Keratinocyte (primary cell): ENCODE results near the gene SLC25A40. TPM values are rescaled to one million over a fixed set of nuclear protein-coding genes. Genes with fewer than 3 reads are reported as not detected.

Experiments used
- DNase-seq: peaks from one replicate; pipeline ENCODE4 v3.0.0-alpha.2; 2011; ENCODE audit warnings: low read depth, missing footprints, low spot score
- FAIRE-seq: peaks from 2 replicates; lab custom pipeline; 2011; peaks lifted over from hg19 to GRCh38; lab: Jason Lieb, UNC
- H2AFZ ChIP-seq: 2 replicates; pipeline ENCODE4 v1.6.0; 2012; ENCODE audit warnings: low read length, control low read depth, inconsistent platforms; ENCODE audit not compliant: control insufficient read depth
- H3K27ac ChIP-seq: 2 replicates; pipeline ENCODE4 v1.5.1; 2011; ENCODE audit warnings: low read length; ENCODE audit not compliant: control insufficient read depth, insufficient read depth
- H3K27me3 ChIP-seq: 3 replicates; pipeline ENCODE4 v1.6.0; 2011; ENCODE audit warnings: low read length; ENCODE audit not compliant: control insufficient read depth, insufficient read depth; ENCODE audit errors: extremely low read depth
- H3K36me3 ChIP-seq, 2 experiments: 2 replicates in 1 of 2; 3 replicates in 1 of 2; pipeline ENCODE4 v1.5.1; 2011; ENCODE audit warnings: low read length in 2 of 2, mild to moderate bottlenecking in 1 of 2; ENCODE audit not compliant: control insufficient read depth in 2 of 2, insufficient read depth in 2 of 2; ENCODE audit errors: extremely low read depth in 1 of 2
- H3K4me1 ChIP-seq: 3 replicates; pipeline ENCODE4 v1.5.1; 2011; ENCODE audit warnings: low read length; ENCODE audit not compliant: control insufficient read depth, insufficient read depth; ENCODE audit errors: extremely low read depth
- H3K4me2 ChIP-seq: 3 replicates; pipeline ENCODE4 v1.6.0; 2011; ENCODE audit warnings: low read depth, low read length; ENCODE audit not compliant: control insufficient read depth, insufficient read depth; ENCODE audit errors: extremely low read depth
- H3K4me3 ChIP-seq, 3 experiments: fragments of 200-600 bp in 1 of 3; sonication (generic) in 1 of 3; 2 replicates in 2 of 3; 3 replicates in 1 of 3; pipeline ENCODE4 v1.5.1; 2011 to 2016; ENCODE audit warnings: low read length in 3 of 3, mild to moderate bottlenecking in 3 of 3, control low read depth in 2 of 3, inconsistent platforms in 1 of 3, low read depth in 1 of 3, mixed read lengths in 1 of 3, mixed run types in 1 of 3, moderate library complexity in 1 of 3; ENCODE audit not compliant: control insufficient read depth in 2 of 3, insufficient read depth in 2 of 3; ENCODE audit errors: extremely low read depth in 1 of 3
- H3K79me2 ChIP-seq: 2 replicates; pipeline ENCODE4 v1.6.0; 2012; ENCODE audit warnings: low read length; ENCODE audit not compliant: control insufficient read depth, insufficient read depth
- H3K9ac ChIP-seq: 3 replicates; pipeline ENCODE4 v1.6.0; 2011; ENCODE audit warnings: low read length; ENCODE audit not compliant: control insufficient read depth, insufficient read depth; ENCODE audit errors: extremely low read depth
- H3K9me1 ChIP-seq: 3 replicates; pipeline ENCODE4 v1.6.0; 2011; ENCODE audit warnings: low read length; ENCODE audit not compliant: control insufficient read depth, insufficient read depth; ENCODE audit errors: extremely low read depth
- H3K9me3 ChIP-seq: 2 replicates; pipeline ENCODE4 v1.5.1; 2012; ENCODE audit warnings: low read depth, low read length; ENCODE audit not compliant: control insufficient read depth
- H4K20me1 ChIP-seq: 3 replicates; pipeline ENCODE4 v1.6.0; 2011; ENCODE audit warnings: low read length; ENCODE audit not compliant: control insufficient read depth, insufficient read depth; ENCODE audit errors: extremely low read depth
- CTCF ChIP-seq, 3 experiments: IDR thresholded peaks in 1 of 3; conservative IDR thresholded peaks in 1 of 3; optimal IDR thresholded peaks in 1 of 3; 2 replicates in 2 of 3; 3 replicates in 1 of 3; pipeline versions ENCODE3 to v1.5.1; 2011; ENCODE audit warnings: low read length in 3 of 3, mild to moderate bottlenecking in 3 of 3, moderate library complexity in 2 of 3, control low read depth in 1 of 3, inconsistent platforms in 1 of 3; ENCODE audit not compliant: insufficient read depth in 2 of 3; ENCODE audit errors: extremely low read depth in 1 of 3
- EZH2 ChIP-seq: IDR thresholded peaks from one replicate; pipeline ENCODE4 v1.6.1; 2012; ENCODE audit warnings: inconsistent platforms, mild to moderate bottlenecking, low read length, moderate library complexity
- dilution Hi-C: fragments of 300-500 bp; cut with MboI; formaldehyde crosslinking; loops from one replicate; pipeline ENCODE4 v1.7.0; 2020; ENCODE audit warnings: low sequenced_read_pairs; ENCODE audit not compliant: extremely low pct_ligation_motif_present
- polyA plus RNA-seq, 5 experiments: library from polyadenylated mRNA; depleted of rRNA in 3 of 5; stranded (reverse) in 3 of 5; stranded (forward) in 1 of 5; unstranded in 1 of 5; fragments of >200 nt; gene quantifications; 1 replicate in 1 of 5; 2 replicates in 3 of 5; 3 replicates in 1 of 5; pipeline versions ENCODE4 v1.2.1 to v1.2.3, GENCODE V29; 2011 to 2012; ENCODE audit warnings: missing spikeins in 2 of 5, low read depth in 1 of 5, low replicate concordance in 1 of 5

SLC25A40 gene
- polyA plus RNA-seq, 1 donor (not counting 4 experiments of a cell fraction or from before 2014, with no cell fraction given): 8.3 TPM

- no peaks in the 10 kb centered on the region for H3K4me1 ChIP-seq
- no peak for FAIRE-seq
Observed at GRCh38 chr7:87806150-87806549, 70.0 kb downstream of the SLC25A40 start.

GRCh38 chr7:87797798-87798403 is 78.3 kb downstream of the SLC25A40 start:
- Histone ChIP-seq H3K9ac (no peak overlapping the region), H3K36me3 (no peaks in the 10 kb centered on the region), H3K4me1 (no peaks in the 10 kb centered on the region), H3K4me3 (no peak overlapping the region), H4K20me1 (no peaks in the 10 kb centered on the region), H3K79me2 (no peaks in the 10 kb centered on the region), H3K27me3 (no peaks in the 10 kb centered on the region), H3K27ac (no peak overlapping the region), H3K9me3 (no peaks in the 10 kb centered on the region), H3K4me2 (no peak overlapping the region), H2AFZ (no peak overlapping the region), H3K9me1 (no peaks in the 10 kb centered on the region)
- DNase-seq: no peak
- FAIRE-seq: peak; percentile 83
- TF ChIP-seq CTCF (optimal IDR thresholded peaks at IDR 0.05 in 1 of 3, IDR thresholded peaks at IDR 0.05 in 1 of 3, conservative IDR thresholded peaks at IDR 0.05 in 1 of 3; ENCODE audit: extremely low read depth in 1 of 3, insufficient read depth in 2 of 3, low read length in 3 of 3): peak in 2 of 3 experiments; percentile 48 to 70
- no peak for TF ChIP-seq EZH2
- dilution Hi-C loops: no loop called here

More at GRCh38 chr7:87806150-87806549, 70.0 kb downstream of the SLC25A40 start:
- Histone ChIP-seq H4K20me1 (no peaks in the 10 kb centered on the region), H3K9me3 (no peaks in the 10 kb centered on the region), H3K9ac (no peak overlapping the region), H3K27ac (no peak overlapping the region), H3K79me2 (no peaks in the 10 kb centered on the region), H3K27me3 (no peaks in the 10 kb centered on the region), H3K36me3 (no peaks in the 10 kb centered on the region), H2AFZ (no peak overlapping the region), H3K4me2 (no peak overlapping the region), H3K4me3 (no peak overlapping the region), H3K9me1 (no peaks in the 10 kb centered on the region)
- dilution Hi-C loops: no loop called here
- DNase-seq: no peak
- TF ChIP-seq CTCF (optimal IDR thresholded peaks at IDR 0.05 in 1 of 3, IDR thresholded peaks at IDR 0.05 in 1 of 3, conservative IDR thresholded peaks at IDR 0.05 in 1 of 3; ENCODE audit: extremely low read depth in 1 of 3, insufficient read depth in 2 of 3, low read length in 3 of 3) (no peak), EZH2 (no peak)
